Posterior vena cava (tissue), 2 donors: ENCODE data around the gene CC2D1B. TPM values are rescaled to one million over a fixed set of nuclear protein-coding genes. Genes with fewer than 3 reads are reported as not detected.

Experiments
- DNase-seq: peaks from one replicate; pipeline ENCODE4 v3.0.0-alpha.2; 2020; ENCODE audit warnings: low spot score
- intact Hi-C, 2 donors: fragments of 100-400 bp; cut with DNase I; formaldehyde crosslinking; loops; one replicate each; pipeline versions ENCODE4 v1.14.1 to v1.14.2; 2022 to 2023
- total RNA-seq, 2 donors: library from RNA; stranded (reverse); fragmentation: NEBNext Ultra II Directional; extraction: Animal tissue kit (Norgen Biotek cat#: 25700); gene quantifications; one replicate each; pipeline ENCODE4 v1.2.1, GENCODE V29; 2021
- donor health status: DM: yes; HTN: yes; CAD: no.
- donor health status: DM: yes; HTN: yes; CAD: no.

Gene CC2D1B
- total RNA-seq, 2 donors from 2014 or later = 19.9 to 23.2 TPM

DNA sequence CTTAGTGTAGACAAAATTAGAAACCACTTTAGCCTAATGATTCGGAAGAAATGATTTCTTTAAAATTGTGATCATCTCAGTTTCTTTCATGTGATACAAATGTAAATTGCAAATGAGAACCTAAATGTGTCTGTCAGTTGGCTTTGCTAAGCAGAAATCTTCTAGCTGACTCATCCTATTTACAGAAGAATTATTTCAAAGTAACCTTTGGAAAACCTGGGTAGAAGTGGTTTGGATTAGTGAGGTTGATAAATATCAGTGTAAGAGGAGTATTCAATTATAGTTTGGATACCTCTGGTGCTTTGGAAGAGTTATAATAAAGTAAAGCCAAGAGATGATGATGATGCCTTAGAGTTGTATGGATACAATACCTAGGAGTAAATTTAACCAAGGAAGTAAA is 37.4 kb downstream of the CC2D1B start:
- intact Hi-C loops = no loop called here
- DNase-seq = no peak

DNA sequence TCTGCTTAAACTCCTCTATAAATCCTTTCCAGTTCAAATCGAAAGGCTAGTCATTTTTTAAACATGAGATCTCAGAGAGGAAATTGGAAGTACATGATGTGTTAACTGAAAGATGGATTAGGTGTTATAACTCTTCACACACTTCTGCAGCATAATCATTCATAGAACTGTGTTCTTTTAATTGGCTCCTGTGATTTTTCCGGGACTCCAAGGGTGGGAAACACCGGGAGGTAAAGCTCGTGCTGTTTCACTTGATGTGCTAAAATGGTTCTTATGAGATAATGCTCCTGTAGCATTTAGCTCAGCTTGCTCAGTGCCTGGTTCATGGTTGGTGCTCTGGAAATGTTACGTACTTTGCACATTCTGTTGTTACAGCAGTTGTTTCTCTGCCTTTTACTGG is 40.2 kb downstream of the CC2D1B start:
- no peak for DNase-seq
- intact Hi-C loops = no loop called here

DNA sequence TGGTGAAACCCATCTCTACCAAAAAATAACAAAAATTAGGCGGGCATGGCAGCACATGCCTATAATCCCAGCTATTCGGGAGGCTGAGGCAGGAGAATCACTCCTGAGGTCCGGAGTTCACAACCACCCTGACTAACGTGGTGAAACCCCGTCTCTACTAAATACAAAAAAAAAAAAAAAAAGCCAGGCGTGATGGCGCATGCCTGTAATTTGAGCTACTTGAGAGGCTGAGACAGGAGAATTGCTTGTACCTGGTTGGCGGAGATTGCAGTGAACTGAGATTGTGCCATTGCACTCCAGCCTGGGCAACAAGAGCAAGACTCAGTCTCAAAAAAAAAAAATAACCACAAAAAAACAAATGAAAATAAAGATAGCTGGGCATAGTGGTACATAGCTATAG is 42.3 kb downstream of the CC2D1B start:
- no peak for DNase-seq
- intact Hi-C loops = no loop called here

DNA sequence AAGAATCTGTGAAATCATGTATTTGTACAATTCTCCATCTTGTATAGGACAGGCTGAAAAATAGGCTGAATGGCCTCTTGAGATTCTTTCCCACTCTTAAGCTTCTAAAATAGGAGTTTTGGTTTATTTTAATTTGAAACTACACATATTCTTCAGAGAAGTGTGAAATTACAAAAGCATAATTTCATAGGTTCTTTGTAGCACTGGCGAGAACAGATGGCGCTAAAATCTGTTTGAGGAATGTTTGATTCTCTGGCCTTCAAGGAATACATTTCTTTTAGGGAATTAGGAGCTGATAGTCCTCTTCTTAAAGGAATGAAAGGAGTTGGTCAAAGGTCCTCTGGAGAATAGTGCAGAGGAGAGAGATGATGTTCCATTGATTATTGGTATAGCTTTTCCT is 44.9 kb downstream of the CC2D1B start:
- intact Hi-C loops = no loop called here
- no peak for DNase-seq

DNA sequence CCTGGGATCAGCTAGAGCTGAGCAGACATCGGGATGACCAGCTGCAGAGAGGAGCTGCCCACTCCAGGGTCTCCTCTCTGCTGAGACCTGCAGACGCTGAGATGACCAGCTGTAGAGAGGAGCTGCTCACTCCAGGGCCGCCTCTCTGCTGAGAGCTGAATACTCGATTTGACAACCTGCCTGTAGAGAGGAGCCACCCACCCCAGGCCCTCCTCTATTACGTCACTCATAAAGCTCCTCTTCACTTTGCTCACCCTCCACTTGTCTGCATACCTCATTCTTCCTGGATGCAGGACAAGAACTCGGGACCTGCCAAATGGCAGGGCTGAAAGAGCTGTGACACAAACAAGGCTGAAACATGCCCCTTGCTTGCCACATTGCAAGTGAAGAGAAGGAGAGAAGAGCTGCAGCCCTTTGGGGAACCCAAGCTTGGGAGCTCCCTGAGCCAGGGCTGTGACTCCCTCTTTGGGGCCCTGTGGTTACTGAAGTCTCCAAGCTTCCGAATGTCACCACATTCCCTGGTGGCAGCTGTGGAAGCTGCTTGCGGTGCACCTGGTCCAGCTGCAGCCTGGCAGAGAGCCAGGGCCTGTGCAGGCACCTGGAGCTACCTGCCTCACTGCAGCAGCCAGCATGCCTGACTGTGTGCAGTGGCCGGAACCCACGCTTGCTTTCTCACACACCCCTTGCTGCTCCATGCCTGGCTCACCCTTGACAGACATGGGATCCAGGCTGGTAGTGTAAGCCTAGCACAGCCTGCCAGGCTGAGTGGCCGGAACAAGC is 59.6 kb downstream of the CC2D1B start:
- intact Hi-C loops = no loop called here
- no peak for DNase-seq

DNA sequence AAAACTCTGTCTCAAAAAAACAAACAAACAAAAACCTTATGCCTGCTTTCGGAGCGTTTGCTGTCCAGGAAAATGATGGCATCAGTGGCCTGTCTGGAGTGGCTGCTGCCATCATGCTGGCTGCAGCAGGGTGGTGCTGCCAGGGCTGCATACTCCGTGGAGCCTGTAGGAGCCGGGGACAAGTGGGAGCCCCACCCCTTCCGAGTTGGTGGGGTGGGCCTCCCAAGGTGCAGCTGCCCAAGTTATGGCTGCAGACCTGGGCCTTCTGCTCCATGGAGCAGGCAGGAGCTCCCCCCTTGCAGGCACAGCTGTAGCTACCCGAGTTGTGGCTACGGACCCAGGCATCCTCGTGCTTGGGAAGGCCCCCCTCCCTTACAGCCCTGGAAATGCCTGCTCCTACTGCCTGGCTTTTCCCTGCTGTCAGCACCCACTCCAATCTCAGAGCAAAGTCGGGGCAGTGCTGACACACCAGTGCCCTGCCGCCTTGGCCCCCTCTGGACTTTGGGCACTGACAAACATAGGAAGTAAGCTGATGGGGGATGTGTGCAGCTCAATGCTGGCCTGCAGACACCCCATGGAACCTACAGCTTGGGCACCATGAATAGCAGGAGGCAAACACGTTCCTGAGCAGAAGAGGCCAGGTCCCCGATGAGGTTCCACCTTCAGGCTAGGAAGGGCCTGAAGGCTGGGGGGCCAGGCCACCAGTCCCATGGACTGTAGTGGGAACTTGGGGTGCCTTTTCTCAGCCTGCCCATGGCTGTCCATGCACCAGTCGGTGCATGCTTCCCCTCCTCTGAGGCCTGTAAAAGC is 60.4 kb downstream of the CC2D1B start:
- intact Hi-C loops = no loop called here
- DNase-seq = no peak

Other genes starting within 250 kb of the CC2D1B start
- gene ZFYVE9, start 224.1 kb downstream of the CC2D1B start, total RNA-seq = 10 to 100 TPM; 19.0 to 19.8 TPM
- under 1 TPM; 0.46 to 0.52 TPM for gene ORC1, start 38.2 kb upstream of the CC2D1B start, total RNA-seq
- gene PRPF38A, start 38.4 kb upstream of the CC2D1B start, total RNA-seq = 10 to 100 TPM; 29.6 to 31.6 TPM
- 10 to 100 TPM; 35.8 to 39.8 TPM for gene TUT4, start 186.9 kb upstream of the CC2D1B start, total RNA-seq
- 10 to 100 TPM in 1 of 2 donors, 1 to 10 TPM in 1; 8.1 to 12.1 TPM for gene GPX7, start 236.2 kb upstream of the CC2D1B start, total RNA-seq